DND-41 (cell line): Measurements from ENCODE around the gene CKAP2L.

Experiments used
- ATAC-seq: fragments of 200-7000 bp; cut with Tn5 transposase; 3 replicates; pipeline ENCODE4 v1.9.1; 2021; ENCODE audit warnings: low read depth; ENCODE audit not compliant: insufficient read depth
- DNase-seq: peaks from one replicate; pipeline ENCODE4 v3.0.0-alpha.2; 2020
- H2AFZ ChIP-seq: 2 replicates; pipeline ENCODE4 v1.6.0; 2012; ENCODE audit warnings: low read depth, low read length
- H3K27ac ChIP-seq: 2 replicates; pipeline ENCODE4 v1.5.1; 2012; ENCODE audit warnings: low read length, inconsistent platforms
- H3K27me3 ChIP-seq: fragments of 200-600 bp; sonication (generic); 2 replicates; pipeline ENCODE4 v1.6.0; 2012; ENCODE audit warnings: low read length, mild to moderate bottlenecking, inconsistent platforms; ENCODE audit not compliant: insufficient read depth, poor library complexity
- H3K36me3 ChIP-seq: 2 replicates; pipeline ENCODE4 v1.5.1; 2012; ENCODE audit warnings: low read length, inconsistent platforms; ENCODE audit not compliant: insufficient read depth
- H3K4me1 ChIP-seq: 2 replicates; pipeline ENCODE4 v1.5.1; 2012; ENCODE audit warnings: mild to moderate bottlenecking, low read length; ENCODE audit not compliant: insufficient read depth
- H3K4me2 ChIP-seq: 2 replicates; pipeline ENCODE4 v1.6.0; 2012; ENCODE audit warnings: mild to moderate bottlenecking, moderate library complexity, low read length, inconsistent platforms; ENCODE audit not compliant: insufficient read depth
- H3K4me3 ChIP-seq, 2 experiments: fragments of 200-600 bp in 1 of 2; shearing (Covaris generic) in 1 of 2; 2 replicates each; pipeline ENCODE4 v1.5.1; 2012 to 2016; ENCODE audit warnings: inconsistent platforms in 2 of 2, low read length in 2 of 2, mild to moderate bottlenecking in 2 of 2, low read depth in 1 of 2, moderate library complexity in 1 of 2
- H3K79me2 ChIP-seq: 2 replicates; pipeline ENCODE4 v1.6.0; 2012; ENCODE audit warnings: low read length, inconsistent platforms; ENCODE audit not compliant: insufficient read depth
- H3K9ac ChIP-seq: 2 replicates; pipeline ENCODE4 v1.6.0; 2012; ENCODE audit warnings: low read depth, mild to moderate bottlenecking, inconsistent platforms, low read length, moderate library complexity
- H3K9me3 ChIP-seq: 2 replicates; pipeline ENCODE4 v1.5.1; 2012; ENCODE audit warnings: low read length, moderate library complexity, mild to moderate bottlenecking, inconsistent platforms; ENCODE audit not compliant: insufficient read depth, severe bottlenecking
- H4K20me1 ChIP-seq: 2 replicates; pipeline ENCODE4 v1.6.0; 2012; ENCODE audit warnings: low read length; ENCODE audit not compliant: insufficient read depth
- CTCF ChIP-seq: IDR thresholded peaks from 2 replicates; pipeline ENCODE4 v1.5.1; 2012; ENCODE audit warnings: borderline replicate concordance, low read length, moderate library complexity, mild to moderate bottlenecking; ENCODE audit not compliant: poor library complexity, severe bottlenecking; ENCODE audit errors: extremely low read depth
- EZH2 ChIP-seq: IDR thresholded peaks from 3 replicates; pipeline ENCODE4 v1.6.1; 2012; ENCODE audit warnings: borderline replicate concordance, low read depth, mild to moderate bottlenecking, moderate library complexity, low read length, inconsistent platforms; ENCODE audit not compliant: severe bottlenecking

CKAP2L gene

GRCh38 chr2:112800881-112801583 lies 36.6 kb upstream of the CKAP2L start:
- Histone ChIP-seq H3K4me2 (no peak overlapping the region), H4K20me1 (no peaks in the 10 kb centered on the region), H3K9ac (no peak overlapping the region), H3K27me3 (no peaks in the 10 kb centered on the region), H3K4me1 (no peaks in the 10 kb centered on the region), H3K36me3 (no peaks in the 10 kb centered on the region), H3K79me2 (no peaks in the 10 kb centered on the region), H3K4me3 (no peak overlapping the region), H3K27ac (no peak overlapping the region), H2AFZ (no peak overlapping the region), H3K9me3 (no peaks in the 10 kb centered on the region)
- no peak for TF ChIP-seq EZH2
- TF ChIP-seq CTCF, result no peak
- DNase-seq, result no peak
- no peak for ATAC-seq

- Histone ChIP-seq H3K36me3 (no peaks in the 10 kb centered on the region), H2AFZ (no peak overlapping the region), H3K27ac (no peak overlapping the region), H3K79me2 (no peaks in the 10 kb centered on the region), H3K9me3 (no peaks in the 10 kb centered on the region), H3K4me1 (no peaks in the 10 kb centered on the region), H3K4me2 (no peak overlapping the region), H3K4me3 (no peak overlapping the region), H3K9ac (no peak overlapping the region), H3K27me3 (no peaks in the 10 kb centered on the region), H4K20me1 (no peaks in the 10 kb centered on the region)
- no peak for DNase-seq
- TF ChIP-seq CTCF (no peak), EZH2 (no peak)
- no peak for ATAC-seq
Observed at GRCh38 chr2:112798979-112799975, 34.9 kb upstream of the CKAP2L start.

GRCh38 chr2:112796486-112796885 lies 32.1 kb upstream of the CKAP2L start:
- H3K9ac ChIP-seq, result no peak overlapping the region
- H3K79me2 ChIP-seq, result no peaks in the 10 kb centered on the region
- H3K27me3 ChIP-seq, result no peaks in the 10 kb centered on the region
- H4K20me1 ChIP-seq, result no peaks in the 10 kb centered on the region
- no peaks in the 10 kb centered on the region for H3K9me3 ChIP-seq
- no peak for TF ChIP-seq CTCF
- TF ChIP-seq EZH2, result no peak
- no peak overlapping the region for H2AFZ ChIP-seq
- no peaks in the 10 kb centered on the region for H3K36me3 ChIP-seq
- DNase-seq (no peak), ATAC-seq (no peak)
- H3K4me2 ChIP-seq, result no peak overlapping the region
- no peak overlapping the region for H3K4me3 ChIP-seq
- H3K4me1 ChIP-seq, result peaks cover 3% of the 10 kb centered on the region; the same call in 1 of the 2 replicates
- H3K27ac ChIP-seq, result no peak overlapping the region
